ENCODE measurements around the gene TARM1.
"Not testable (repeated sequence)": the region's sequence is repeated elsewhere in the genome, so short reads cannot be mapped to it uniquely, and the experiment has no call there.

The TARM1 gene

DNA sequence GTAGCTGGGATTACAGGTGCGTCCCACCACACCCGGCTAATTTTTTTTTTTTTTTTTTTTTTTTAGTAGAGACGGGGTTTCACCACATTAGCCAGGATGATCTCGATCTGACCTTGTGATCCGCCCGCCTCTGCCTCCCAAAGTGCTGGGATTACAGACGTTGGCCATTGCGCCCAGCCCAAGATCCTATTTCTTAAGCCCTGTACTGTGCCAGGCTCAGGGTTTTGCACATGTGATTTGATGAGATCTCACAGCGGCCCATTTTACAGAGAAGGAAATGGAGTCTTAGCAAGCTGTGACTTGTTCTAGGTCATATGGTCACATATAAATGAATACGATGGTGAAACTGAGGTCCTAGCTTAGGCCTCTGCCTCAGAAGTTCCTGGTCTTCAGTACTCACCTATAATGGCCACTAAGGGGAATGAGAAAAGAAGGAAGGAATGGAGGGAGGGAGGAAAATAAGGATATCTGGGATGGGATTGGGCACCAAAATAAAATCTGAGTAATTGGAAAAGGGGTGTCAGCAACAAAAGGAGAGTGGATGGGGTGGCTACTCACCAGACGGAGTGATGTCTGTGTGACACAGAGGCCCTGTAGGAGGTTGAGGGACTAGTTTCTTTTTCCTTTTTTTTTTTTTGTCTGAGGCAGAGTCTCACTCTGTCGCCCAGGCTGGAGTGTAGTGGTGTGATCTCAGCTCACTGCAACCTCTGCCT, 18.2 kb upstream of the TARM1 start:
- DNase-seq: no peak

DNA sequence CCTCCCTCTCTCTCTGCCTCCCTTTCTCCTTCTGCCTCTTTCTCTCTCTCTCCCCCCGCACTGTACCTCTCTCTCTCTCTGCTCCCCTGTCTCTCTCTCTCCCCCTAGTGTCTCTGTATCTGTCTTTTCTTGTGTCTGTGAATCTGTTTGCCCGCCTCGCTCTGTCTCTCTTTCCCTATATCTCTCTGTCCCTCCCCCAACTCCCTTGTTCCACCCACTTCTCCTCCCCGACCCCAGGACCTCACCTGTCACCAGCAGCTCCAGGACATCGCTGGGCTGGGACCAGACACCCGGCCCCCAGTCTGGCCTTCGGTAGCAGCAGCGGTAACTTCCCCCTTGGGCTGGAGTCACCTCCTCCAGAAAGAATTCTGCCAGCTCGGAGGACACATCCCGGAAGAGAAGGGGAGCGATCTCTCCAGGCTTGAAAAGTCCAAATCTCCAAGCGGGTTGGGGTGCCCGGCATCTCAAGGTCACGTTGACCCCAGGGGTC, 15.5 kb upstream of the TARM1 start:
- DNase-seq: no peak

DNA sequence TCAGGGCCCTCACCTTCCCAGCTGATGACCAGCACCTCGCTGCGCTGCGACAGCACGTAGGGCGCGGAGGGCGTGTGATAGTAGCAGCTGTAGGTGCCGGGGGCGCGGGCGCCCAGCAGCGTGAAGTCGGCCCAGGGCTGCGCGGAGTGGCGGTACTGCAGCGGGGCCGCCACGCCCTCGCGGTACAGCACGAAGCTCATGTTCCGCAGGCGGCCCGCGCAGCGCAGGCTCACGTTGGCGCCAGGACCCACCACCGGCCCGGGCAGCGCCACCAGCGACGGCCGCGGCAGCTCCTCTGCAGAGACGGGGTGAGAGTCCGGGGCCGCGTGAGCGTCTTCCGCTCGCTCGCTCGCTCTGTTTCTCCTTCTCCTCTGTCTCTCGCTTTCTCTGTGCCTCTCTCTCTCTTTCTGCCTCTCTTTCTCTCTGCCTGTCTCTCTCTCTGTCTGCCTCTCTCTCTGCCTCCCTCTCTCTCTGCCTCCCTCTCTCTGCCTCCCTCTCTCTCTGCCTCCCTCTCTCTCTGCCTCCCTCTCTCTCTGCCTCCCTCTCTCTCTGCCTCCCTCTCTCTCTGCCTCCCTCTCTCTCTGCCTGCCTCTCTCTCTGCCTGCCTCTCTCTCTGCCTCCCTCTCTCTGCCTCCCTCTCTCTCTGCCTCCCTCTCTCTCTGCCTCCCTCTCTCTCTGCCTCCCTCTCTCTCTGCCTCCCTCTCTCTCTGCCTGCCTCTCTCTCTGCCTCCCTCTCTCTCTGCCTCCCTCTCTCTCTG, 14.9 kb upstream of the TARM1 start:
- peak; percentile 29 for DNase-seq

DNA sequence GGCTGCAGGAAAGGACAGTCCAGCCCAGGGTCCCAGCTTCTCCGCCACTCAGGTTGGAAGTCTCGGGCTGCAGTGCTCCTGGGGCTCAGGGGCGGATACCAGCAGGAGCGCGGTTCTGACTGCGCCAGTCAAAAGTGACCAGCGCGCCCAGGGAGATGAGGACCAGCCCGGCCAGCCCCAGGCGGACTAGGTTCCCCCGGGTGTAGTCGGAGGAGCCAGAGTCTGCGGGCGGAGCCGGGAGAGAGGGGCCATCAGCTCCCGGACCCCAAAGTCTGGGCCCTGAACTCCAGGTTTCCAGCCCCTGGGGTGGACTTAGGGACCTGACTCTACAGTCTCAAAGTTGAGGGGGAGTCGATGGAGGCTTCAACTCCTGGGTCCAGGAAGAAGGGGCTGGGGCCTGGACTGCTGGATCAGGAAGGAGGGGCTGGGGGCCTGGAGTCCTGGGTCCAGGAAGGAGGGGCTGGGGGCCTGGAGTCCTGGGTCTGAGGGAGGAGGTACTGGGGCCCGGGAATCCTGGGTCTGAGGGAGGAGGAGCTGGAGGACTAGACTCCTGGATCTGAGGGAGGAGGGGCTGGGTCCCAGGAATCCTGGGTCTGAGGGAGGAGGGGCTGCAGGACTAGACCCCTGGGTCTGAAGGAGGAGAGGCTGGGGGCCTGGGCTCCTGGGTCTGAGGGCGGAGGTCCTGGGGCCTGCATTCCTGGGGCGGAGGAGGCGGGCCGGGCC, 14.1 kb upstream of the TARM1 start:
- DNase-seq: no peak

DNA sequence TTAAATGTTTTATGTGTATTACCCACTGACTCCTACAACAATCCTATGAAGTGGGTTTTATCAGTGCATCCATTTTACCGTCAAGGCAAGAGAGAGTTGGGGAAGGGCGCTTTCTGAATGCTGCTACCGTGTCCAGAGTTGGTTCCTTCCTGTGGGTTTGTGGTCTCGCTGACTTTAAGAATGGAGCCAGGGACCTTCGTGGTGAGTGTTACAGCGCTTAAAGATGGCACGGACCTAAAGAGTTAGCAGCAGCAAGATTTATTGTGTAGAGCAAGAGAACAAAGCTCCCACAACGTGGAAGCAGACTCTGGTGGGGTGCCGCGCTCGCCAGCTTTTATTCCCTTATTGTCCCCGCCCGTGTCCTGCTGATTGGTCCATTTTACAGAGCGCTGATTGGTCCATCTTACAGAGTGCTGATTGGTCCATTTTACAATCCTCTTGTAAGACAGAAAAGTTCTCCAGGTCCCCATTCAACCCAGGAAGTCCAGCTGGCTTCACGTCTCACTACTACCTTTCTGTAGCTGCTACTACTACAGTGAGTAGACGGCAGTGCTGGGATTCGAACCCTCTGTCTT, 13.3 kb upstream of the TARM1 start:
- DNase-seq: peak; percentile 53

DNA sequence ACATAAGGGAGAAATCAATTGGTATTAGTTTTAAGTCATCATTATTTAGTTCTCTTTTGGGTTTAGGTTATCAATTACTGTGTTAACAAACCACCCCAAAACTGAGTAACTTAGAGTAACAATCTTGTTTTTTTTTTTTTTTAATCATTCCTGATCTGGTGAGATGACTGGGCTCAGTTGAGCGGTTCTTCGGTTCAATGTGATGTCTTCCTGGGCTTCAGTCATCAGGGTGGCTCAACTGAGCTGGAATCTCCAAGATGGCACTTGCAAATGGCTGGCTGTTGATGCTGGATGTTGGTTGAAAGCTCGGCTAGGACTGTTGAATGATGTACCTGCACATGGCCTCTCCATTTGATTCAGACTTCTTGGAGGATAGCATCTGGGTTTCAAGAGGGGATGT, 3.2 kb upstream of the TARM1 start:
- no peak for DNase-seq

DNA sequence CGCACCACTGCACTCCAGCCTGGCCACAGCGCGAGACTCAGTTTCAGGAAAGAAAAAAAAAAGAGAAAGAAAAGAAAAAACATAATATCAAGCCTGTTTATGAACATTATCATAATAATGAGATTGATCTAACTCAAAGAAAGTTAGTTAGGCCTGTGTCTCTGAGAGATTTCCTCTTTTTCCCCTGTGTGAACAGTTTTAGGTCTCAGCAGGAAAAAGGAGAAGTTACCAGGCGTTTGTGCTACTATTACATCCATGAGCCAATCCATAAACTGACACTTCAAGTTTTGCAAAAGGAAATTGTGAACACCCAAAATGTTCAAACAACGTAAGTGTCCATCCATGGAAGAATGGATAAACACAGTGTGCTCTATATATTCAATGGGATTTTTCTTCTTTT, 3.8 kb downstream of the TARM1 start:
- DNase-seq: peak; percentile 23

DNA sequence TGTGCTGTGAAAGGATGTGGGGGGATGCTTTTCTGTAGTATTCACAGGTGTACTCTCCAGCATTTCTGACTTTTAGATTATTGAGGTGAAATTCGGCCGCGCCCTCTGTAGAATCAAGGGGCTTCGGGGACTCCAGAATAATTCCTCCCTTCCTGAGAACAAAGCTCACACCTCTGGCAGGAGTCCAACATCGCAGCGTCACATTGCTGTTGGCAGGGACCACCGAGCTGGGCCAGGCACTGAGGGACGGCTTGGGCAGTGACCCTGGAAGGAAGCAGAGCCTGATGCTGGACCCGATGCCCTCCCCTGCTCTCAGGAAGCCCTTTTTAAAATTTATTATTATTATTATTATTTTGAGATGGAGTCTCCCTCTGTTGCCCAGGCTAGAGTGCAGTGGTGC, 6.3 kb downstream of the TARM1 start:
- DNase-seq: no peak

DNA sequence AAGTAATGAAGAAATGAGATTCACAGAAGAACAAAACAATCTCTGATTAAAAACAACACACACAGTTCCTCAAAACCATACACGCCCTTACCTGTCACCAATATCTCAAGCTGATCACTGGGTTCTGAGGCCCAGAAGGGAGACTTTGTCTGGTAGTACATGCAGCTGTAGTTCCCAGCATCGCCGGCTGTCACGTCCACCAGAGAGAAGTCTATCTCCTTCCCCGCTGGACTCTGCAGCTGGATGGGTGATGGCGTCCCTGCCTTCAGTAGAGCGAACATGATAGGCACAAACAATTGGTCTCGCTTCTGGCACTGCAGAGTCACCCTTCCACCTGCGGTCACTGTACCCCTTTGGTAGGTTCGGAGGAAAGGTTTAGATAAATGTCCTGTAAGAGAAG, 7.3 kb downstream of the TARM1 start:
- no peak for DNase-seq

DNA sequence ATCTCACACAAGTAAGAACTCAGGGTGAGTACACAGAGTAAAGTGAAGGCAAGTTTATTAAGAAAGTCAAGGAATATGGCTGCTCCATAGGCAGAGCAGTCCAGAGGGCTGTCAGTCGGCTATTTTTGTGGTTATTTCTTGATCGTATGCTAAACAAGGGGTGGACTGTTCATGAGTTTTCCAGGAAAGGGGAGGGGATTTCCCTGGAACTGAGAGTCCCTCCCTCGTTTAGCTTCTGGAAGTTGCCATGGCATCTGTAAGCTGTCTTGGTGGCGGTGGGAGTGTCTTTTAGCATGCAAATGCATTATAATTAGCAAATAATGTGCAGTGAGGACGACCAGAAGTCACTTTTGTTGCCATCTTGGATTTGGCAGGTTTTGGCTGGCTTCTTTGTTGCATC, 11.7 kb downstream of the TARM1 start:
- no peak for DNase-seq

DNA sequence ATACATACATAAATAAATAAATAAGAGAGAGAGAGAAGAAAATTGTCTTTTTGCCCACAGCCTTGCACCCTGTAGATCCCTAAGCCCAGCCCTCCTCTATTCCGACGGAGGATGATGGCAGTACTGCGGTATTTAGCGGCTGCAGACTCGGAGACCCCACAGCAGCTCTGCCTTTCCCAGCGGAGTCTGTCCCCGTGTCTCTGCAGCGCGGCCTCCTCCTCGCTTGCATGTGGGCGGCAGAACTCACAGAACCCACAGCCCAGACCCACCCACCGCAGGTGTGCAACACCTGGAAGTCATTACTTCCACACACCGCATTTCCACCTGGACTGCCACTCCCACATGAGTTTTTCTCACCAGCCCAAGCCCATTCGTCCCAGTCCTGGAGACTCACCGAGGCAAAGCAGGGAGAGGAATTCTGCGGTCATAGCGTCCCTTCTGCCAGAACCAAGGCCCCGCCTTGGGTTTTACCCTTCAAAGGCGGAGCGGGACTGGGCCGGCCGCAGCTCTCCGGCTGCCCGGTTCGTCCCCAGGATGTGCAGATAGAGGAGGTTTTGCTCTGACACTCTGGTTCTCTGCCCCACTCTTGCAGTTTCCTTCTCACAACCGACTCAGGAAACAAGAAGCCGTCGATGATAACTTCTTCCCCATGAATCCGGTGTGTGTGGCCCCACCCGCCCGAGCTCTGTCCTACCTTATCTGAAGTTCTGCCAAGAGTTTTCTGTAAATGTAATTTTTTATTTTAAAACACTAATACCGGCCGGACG, 17.6 kb downstream of the TARM1 start, which contains the start of gene VSTM1:
Gene VSTM1 (minus strand): TSS at position 548 of the 767 bp plus-strand sequence. CDS start 120 bp downstream, at position 428.
- DNase-seq: peak; percentile 61

DNA sequence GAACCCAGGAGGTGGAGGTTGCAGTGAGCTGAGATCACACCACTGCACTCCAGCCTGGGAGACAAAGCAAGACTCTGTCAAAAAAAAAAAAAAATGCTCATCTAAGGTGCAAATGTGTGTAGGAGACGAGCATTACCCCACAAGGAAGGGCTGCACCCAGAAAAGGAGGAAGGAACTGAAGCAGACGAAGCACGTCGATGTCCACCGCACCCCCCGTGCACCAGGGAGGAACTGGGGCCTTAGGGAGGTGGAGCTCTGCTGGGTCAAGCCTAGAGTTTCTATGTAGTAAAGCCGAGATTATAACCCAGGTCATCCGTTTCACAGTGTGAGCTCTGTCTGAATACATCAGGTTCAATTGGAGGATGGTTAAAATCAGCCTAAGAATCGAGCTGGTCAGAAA, 18.5 kb downstream of the TARM1 start:
- peak; percentile 46 for DNase-seq

DNA sequence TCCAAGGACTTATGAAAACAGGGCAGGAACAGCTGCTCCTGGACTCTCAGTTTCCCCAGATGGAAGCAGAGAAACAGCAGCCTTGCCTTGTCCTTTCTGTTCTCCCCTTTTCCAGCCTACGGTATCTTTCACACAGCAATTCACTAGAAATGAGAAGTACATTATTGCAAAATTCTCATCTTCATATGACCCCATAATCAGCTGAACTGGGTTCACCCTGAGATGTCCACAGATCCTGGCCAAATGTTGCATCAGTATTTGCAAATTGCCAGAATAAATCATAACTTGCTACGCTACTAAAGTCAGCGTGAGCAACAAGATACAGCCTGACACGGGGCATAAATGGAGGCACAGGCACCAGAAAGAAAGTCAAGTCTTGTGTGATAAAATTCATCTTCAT, 33.5 kb downstream of the TARM1 start:
- no peak for DNase-seq

DNA sequence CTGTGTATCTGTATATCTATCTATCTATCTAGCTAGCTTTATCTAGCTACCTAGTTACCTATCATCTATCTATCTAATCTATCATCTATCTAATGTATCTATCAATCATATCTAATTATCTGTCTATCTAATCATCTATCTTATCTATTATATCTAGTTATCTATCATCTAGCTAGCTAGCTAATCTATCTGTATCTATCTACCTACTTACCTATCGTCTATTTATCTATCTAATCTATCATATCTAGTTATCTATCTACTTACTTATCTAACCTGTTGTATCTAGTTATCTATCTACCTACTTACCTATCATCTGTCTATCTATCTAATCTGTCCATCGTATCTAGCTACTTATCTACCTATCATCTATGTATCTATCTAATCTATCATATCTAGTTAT, 35.4 kb downstream of the TARM1 start:
- DNase-seq: no peak

DNA sequence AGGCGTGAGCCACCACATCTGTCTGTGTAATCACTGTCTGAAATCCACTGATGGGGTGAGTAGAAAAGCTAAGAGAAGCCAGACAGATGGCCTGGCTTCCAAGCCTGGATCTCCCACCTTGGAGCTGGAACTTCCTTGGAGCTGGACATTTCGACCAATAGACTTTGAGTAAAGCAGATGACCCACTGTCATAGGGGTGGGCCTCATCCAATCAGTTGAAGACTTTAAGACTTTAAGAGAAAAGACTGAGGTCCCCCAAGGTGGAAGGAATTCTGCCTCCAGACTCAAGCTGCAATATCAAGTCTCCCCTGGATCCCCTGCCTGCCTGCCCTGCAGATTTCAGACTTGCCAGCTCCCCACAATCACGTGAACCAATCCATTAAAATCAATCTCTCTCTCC, 38.2 kb downstream of the TARM1 start:
- DNase-seq: no peak

DNA sequence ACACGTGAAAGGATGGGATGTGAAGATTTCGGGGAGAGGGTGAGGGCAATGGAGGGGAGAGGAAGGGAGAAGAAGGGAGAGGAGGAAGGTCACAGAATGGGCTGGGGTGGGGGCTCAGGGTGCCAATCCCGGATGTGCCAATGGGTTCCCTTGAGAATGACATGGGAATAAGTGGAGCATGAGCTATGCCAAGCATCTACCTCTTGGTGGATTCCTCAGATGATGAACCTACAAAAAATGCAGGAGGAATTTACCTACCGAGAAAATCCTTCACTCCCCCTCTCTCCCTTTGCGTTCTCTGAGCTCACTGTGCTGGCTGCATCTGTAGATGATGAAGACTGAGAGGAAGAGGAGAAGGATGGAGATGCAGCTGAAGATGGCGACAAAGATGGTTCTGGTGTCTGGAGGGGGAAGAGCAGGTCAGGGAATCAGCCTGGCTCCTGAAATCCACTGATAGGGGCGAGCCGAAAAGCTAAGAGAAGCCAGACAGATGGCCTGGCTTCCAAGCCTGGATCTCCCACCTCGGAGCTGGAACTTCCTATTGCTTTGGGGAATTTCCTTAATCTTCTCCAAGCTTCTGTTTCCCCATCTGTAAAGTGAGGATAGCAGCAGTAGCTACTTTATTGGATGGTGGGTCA, 39.1 kb downstream of the TARM1 start:
- no peak for DNase-seq

DNA sequence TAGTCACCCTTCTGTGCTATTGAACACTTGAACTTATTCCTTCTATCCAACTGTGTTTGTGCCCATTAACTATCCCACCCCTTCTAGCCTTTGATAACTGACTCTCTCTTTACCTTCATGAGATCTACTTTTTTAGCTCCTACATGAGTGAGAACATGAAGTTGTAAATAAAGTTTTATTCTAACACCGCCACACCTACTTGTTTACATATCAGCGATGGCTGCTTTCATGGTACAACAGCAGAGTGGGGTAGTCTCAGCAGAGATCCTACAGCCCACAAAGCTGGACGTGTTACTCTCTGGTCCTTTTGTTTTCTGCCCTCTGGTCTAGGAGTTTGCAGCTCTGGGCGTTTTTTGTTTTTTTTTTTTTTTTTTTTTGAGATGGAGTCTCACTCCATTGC, 41.2 kb downstream of the TARM1 start:
- DNase-seq: no peak

DNA sequence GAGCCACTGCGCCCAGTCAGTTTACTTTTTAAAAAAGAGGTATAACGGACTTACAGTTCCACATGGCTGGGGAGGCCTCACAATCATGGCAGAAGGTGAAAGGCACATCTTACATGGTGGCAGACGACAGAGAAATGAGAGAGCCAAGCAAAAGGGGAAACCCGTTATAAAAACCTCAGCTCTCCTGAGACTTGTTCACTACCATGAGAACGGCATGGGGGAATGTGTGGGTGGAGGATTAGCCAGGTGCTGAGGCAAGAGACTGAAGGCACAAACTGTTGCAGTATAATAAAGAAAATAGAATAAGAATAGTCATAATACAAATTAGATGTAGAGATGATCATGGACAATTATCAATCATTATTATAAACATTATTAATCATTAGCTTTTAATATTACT, 44.6 kb downstream of the TARM1 start:
- DNase-seq: not testable (repeated sequence)

DNA sequence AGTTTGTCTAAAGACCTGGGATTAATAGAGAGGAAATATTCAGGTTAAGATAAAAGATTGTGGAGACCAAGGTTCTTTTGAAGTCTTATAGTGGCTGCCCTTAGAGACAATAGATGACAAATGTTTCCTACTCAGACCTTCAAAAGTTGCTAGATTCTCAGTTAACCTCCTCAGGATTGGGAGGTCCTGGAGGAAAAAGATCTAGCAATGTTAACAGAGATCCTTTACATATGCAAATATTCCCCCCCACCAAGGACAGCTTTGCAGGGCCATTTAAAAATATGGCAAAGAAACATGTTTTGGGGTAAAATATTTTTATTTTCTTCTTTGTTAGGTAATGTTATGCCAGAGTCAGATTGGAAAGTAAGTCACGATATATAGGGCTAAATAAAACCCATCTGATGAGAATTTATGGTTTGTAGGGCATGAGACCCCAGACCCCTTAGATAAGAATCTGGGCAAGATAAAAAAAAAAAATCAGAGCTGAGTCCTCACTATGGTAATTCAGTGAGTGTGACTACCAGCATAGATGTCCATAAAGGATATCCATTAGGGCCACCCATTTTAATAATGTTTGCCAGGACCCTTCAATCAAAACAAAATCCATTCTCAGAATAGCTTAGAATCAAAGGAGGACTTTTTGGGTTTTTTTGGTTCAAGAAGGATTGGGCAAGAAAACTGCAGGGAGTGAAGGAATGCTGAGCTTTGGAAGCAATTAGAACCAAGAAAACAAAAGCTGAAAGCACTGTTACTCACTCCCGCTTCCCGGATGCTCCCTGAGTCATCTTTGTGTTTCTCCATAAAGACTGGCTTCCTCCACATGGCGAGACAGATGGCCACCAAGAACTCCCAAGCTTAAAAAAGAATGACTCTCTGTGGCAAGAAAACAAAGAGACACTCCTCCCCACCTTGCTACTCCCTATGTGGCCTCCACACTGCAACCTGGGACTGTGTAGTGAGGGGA, 45.7 kb downstream of the TARM1 start:
- DNase-seq: no peak

DNA sequence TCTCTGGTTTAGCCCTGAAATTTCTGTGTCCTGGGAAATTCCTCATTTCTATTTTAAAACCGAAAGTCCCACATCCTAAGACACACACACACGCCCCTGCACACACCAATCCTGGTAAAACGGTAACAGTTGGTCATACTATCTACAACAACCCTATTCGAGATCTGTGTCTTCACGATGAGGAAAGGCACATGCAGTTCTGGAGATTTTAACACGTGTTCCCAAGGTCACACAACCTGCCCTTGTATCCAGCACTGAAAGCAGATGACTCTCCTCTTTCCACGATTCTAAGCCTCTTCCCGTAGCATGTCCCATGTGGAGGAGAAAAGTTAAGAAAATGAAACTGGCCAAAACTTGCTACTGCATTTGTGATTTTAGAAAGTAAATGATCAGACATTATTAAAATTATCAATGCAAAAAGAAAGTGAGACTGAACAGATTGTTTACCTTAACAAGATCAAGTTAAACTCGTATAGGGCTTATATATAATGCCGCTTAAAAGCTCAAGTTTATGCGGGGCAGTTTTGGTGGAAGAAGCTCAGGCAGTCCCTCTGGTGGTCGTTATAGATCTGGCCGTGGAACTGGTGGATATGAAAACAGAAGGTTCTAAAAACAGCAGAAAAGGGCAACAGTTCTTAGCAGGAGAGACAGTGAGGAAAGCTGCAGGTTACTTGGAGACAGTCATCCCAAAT, 50.1 kb downstream of the TARM1 start:
- peak; percentile 30 for DNase-seq
